Body of pancreas (tissue), 4 donors: ENCODE results near the gene SNAI3.

ENCODE experiments used
- CTCF ChIP-seq, 7 experiments: fragments of 450-650 bp in 4 of 7; fragments of 200-600 bp in 3 of 7; sonication (generic) in 3 of 7; IDR thresholded peaks; one replicate each; pipeline ENCODE4 v1.5.1; 2016 to 2019; ENCODE audit warnings: antibody characterized with exemption in 7 of 7
- POLR2A ChIP-seq, 3 donors: fragments of 450-650 bp; IDR thresholded peaks; one replicate each; pipeline ENCODE4 v1.6.1; 2016; ENCODE audit warnings: antibody characterized with exemption in 3 of 3, mild to moderate bottlenecking in 2 of 3

- TF ChIP-seq CTCF (IDR thresholded peaks at IDR 0.05) (no peak), POLR2A (IDR thresholded peaks at IDR 0.05) (no peak)
Observed at GRCh38 chr16:88687676-88688012, 1.3 kb upstream of the SNAI3 start.
